Dermis blood vessel endothelial cell (primary cell): ENCODE measurements around the gene OGFOD3. TPM values are rescaled to one million over a fixed set of nuclear protein-coding genes. Genes with fewer than 3 reads are reported as not detected.
A peak's percentile ranks its signal among the peaks of the same experiment; 100 is the strongest.
"Not testable (repeated sequence)": the region's sequence is repeated elsewhere in the genome, so short reads cannot be mapped to it uniquely, and the experiment has no call there.

ENCODE experiments used
- DNase-seq: peaks from one replicate; pipeline ENCODE4 v3.0.0; 2010
- total RNA-seq: library from RNA; depleted of rRNA; stranded (reverse); fragments of >200 nt; gene quantifications from 2 replicates; pipeline ENCODE4 v1.2.3, GENCODE V29; 2014

OGFOD3 gene
- total RNA-seq, 1 donor from 2014 or later: 35.1 TPM

- DNase-seq: not testable (repeated sequence)
Measured at GRCh38 chr17:82373072-82373452, 45.3 kb downstream of the OGFOD3 start.

DNA sequence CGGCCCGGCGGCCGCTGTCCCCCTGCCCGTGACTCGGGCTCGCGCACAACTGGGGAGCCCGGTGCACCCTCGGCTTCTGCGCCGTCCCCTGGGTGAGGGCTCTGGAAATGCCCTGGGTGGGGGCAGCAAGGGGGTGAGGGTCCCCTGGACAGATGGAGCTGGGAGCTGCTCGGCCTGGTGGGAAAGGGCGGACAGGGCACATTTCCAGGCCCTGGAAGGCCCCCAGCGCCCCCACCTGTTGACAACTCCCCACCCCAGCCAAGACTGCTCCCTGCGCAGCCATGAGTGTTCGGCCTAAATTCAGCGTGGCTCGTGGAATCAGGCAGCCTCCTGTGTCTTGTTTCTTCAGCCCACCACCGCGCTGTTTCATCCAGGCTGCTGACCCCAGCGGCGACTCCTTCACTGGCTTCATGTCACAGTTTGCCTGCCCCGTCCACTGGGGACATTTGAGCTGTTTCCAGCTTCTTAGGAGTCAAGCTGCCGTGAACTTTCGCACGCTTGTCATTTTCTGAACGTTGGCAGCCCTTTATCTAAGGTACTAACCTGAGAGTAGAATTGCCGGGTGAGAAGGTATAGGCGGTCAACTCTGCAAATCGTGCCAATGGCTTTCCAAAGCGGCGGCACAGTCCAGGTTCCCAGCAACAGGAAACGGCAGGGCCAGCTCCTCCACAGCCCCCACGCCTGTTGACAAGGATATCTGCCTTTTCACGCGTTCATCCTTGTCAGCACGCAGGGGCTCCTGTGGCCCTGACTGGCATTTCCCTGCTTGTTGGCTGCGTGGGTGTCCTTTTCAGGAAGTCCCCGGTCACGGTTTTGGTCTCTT is 45.9 kb downstream of the OGFOD3 start:
- no peak for DNase-seq

- DNase-seq: no peak
Measured at GRCh38 chr17:82371333-82372248, 46.8 kb downstream of the OGFOD3 start, which contains the start of gene UTS2R. Gene UTS2R, plus strand, starts transcription at chr17:82371765. Its CDS starts 2,560 bp downstream, at chr17:82374325.

GRCh38 chr17:82370471-82371332 is 47.7 kb downstream of the OGFOD3 start:
- DNase-seq: no peak

DNA sequence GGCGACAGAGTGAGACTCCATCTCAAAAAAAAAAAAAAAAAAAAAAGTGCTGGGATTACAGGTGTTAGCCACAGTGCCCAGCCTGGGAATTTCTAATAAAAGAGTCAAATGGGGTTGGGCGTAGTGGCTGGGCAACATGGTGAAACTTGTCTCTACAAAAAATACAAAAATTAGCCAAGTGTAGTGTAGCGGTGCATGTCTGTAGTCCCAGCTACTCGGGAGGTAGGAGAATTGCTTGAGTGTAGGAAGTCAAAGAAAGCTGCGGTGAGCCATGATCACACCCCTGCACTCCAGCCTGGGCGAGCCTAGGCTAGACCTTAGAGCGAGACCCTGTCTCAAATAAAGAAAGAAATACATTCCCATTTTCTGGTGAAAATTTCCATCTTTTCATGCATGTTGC is 49.2 kb downstream of the OGFOD3 start:
- DNase-seq: no peak

DNA sequence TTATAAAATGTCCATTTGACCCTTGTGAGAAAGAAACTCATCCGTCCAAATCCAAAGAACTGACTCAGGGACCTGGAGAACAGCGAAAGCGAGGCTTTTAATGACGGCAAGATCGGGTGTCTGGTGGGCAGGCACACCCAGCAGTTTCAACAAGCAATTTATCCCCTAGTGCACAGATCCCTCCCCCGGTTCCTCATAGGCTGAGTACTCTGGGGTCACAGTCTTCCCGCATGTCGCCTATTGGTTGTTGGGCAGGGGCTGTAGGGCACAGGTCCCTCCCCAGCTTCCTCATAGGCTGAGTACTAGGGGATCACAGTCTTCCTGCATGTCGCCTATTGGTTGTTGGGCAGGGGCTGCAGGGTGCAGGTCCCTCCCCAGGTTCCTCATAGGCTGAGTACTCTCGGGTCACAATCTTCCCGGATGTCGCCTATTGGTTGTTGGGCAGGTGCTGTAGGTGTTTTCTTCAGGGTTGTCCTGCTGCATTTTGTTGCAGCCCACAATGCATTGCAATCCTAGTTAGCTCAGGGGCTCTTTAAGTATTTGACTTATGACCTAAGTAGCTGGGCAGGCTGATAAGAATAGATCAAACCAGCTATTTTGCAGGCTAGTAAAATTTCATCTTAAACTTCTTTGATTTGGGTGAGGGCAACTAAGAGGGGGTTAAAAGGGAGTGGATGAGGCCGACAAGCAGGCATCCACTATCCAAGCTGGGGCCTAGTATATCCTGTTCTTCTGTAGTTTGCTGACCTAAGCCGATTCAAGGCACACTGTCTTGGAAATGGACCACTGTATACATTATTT is 50.5 kb downstream of the OGFOD3 start:
- no peak for DNase-seq

DNA sequence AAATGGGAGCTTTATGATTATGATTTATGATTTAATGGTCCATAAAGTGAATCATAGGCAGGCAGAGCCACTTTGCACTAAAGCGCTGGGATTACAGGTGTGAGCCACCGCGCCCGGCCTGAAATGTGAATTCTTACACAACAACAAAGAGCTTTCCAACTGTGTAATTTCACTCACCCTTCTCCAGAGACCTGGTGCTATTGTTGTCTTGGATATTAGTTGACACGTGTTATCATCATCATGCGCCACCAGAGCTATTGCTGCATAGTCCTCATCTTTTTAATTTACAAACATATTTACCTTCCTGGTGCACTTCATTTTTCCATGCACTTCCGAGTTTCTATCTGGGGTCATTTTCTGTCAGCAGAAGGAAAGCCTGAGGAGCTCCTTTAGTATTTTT is 51.6 kb downstream of the OGFOD3 start:
- DNase-seq: no peak

DNA sequence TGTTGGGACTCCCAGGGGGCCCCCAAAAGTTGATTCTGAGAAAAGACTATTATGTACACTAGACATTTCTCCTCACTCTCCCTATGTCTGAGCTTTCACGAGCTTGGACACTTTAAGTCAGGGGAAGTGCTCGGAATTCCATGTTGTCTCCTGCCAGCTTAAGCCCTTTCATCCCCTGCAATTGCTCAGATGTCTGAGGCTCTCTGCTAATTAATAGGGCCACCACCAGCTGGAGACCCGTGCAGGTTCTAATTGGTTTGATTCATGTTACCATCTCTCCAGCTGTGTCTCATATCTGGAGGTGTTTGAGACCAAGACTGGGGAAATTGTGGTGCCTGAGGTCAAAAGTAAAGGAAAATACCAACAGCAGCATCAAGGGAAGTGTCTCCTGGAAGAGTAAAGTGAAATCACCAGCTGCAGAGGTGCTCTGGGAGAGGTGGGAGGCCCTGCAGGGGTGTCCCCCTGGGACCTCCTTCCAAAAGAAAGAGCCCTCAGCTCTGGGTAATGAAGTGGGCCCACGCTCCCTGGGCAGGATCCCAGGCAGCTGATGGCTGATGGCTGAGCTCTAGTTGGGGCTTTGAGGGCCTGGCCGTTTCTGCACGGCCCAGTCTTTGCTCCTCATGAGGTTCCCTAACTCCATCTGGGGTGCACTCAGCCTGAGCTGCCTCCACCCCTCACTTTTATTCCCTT is 52.6 kb downstream of the OGFOD3 start:
- DNase-seq: no peak

- DNase-seq: no peak
Measured at GRCh38 chr17:82361885-82362633, 56.3 kb downstream of the OGFOD3 start.

DNA sequence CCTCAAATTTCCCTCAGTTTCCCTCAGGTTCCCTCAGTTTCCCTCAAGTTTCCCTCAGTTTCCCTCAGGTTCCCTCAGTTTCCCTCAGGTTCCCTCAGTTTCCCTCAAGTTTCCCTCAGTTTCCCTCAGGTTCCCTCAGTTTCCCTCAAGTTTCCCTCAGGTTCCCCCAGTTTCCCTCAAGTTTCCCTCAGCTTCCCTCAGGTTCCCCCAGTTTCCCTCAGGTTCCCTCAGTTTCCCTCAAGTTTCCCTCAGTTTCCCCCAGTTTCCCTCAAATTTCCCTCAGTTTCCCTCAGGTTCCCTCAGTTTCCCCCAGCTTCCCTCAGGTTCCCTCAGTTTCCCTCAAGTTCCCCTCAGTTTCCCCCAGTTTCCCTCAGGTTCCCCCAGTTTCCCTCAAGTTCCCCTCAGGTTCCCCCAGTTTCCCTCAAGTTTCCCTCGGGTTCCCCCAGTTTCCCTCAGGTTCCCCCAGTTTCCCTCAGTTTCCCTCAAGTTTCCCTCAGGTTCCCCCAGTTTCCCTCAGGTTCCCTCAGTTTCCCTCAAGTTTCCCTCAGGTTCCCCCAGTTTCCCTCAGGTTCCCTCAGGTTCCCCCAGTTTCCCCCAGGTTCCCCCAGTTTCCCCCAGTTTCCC is 58.8 kb downstream of the OGFOD3 start:
- peak; percentile 28 for DNase-seq

- DNase-seq: no peak
Measured at GRCh38 chr17:82358465-82359350, 59.7 kb downstream of the OGFOD3 start, which contains the start of gene TEX19. Gene TEX19, plus strand, starts transcription at chr17:82359247. Its CDS starts 2,904 bp downstream, at chr17:82362151.

- no peak for DNase-seq
Measured at GRCh38 chr17:82357394-82357793, 61.0 kb downstream of the OGFOD3 start.

DNA sequence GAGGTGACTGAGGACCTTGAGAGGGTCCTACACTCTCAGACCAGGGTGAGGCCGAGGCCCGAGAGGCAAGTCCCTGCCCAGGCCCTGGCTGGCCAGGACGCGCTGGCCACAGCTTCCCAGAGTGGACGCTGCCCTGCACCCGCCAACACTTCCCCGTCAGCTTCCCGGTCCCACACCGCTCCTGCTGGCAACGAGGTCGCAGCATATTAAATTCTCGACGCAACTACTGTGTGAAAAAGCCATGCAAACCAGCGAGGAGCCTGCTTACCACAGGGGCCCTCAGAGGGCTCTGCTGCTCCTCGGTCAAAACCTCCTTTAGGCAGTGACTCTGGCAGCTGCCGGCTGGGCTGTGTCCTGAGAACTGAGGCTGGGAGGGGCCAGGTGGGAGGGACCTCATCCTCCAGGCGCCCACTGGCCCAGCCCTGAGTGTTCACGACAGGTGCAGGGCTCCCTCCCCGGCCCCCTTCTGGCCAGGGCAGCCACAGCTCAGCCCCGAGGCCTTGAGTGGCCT is 61.5 kb downstream of the OGFOD3 start:
- DNase-seq: no peak

DNA sequence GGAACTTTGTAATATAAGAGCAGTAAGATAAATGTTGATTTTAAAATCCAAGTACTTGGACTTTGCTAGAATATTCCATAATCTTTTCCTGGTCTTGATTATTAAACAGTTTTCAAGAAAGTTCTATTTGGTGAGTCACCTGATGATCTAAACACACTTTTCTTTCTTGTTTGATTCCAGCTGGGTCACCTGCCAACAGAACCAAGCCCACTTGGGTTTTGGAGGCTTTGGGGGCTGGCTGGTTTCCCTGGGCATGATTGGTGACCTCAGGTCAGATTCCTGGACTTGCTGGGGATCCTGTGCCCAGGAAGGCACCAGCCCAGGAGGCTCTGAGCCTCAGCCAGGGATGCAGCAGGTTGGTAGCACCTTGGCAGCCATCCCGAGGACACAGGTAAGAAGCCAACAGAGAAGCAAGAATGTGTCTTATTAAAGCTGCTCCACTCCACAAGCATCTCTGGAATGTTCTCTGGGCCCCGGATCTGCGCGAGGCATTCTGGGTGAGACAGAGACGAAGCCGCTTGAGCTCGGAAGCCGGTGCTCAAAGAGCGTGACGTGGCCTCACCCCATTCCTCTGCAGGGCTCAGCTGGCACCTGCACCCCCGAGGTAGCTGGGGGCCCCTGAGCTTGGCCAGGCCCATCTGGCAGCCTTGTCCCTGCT is 62.5 kb downstream of the OGFOD3 start:
- DNase-seq: no peak

GRCh38 chr17:82354804-82355308 is 63.5 kb downstream of the OGFOD3 start:
- DNase-seq: no peak

- DNase-seq: no peak
Measured at GRCh38 chr17:82353484-82353883, 64.9 kb downstream of the OGFOD3 start.

GRCh38 chr17:82351713-82352488 is 66.5 kb downstream of the OGFOD3 start:
- DNase-seq: peak; percentile 95
